ENCODE measurements around the gene PRMT3.
"Not testable (repeated sequence)": the region's sequence is repeated elsewhere in the genome, so short reads cannot be mapped to it uniquely, and the experiment has no call there.

Gene PRMT3

GRCh38 chr11:20530942-20531703 lies 143.6 kb downstream of the PRMT3 start:
- no peaks in the 10 kb centered on the region for H3K36me3 ChIP-seq (ENCODE audit: control insufficient read depth, insufficient read depth, low read length, severe bottlenecking)
- no peak overlapping the region for H3K9ac ChIP-seq (ENCODE audit: low read length)
- H3K4me3 ChIP-seq (ENCODE audit: low read length) = no peak overlapping the region
- H3K27me3 ChIP-seq (replicated peaks; ENCODE audit: control insufficient read depth, insufficient read depth, low read length) = peaks cover 9% of the 10 kb centered on the region
- DNase-seq (ENCODE audit: low read depth) = peak; percentile 7
- H3K4me1 ChIP-seq (ENCODE audit: control insufficient read depth, insufficient read depth, low read length) = no peaks in the 10 kb centered on the region
- H3K9me3 ChIP-seq (ENCODE audit: control insufficient read depth, low read length) = no peaks in the 10 kb centered on the region

GRCh38 chr11:20535271-20535881 lies 147.9 kb downstream of the PRMT3 start:
- Histone ChIP-seq H3K9me3 (ENCODE audit: control insufficient read depth, low read length) (peaks cover 8% of the 10 kb centered on the region), H3K9ac (ENCODE audit: low read length) (no peak overlapping the region), H3K4me3 (ENCODE audit: low read length) (no peak overlapping the region), H3K27me3 (replicated peaks; ENCODE audit: control insufficient read depth, insufficient read depth, low read length) (peaks cover 9% of the 10 kb centered on the region), H3K36me3 (ENCODE audit: control insufficient read depth, insufficient read depth, low read length, severe bottlenecking) (no peaks in the 10 kb centered on the region), H3K4me1 (ENCODE audit: control insufficient read depth, insufficient read depth, low read length) (no peaks in the 10 kb centered on the region)
- no peak for DNase-seq (ENCODE audit: low read depth)

- no peaks in the 10 kb centered on the region for H3K4me1 ChIP-seq (ENCODE audit: control insufficient read depth, insufficient read depth, low read length)
- no peak overlapping the region for H3K9ac ChIP-seq (ENCODE audit: low read length)
- no peak overlapping the region for H3K4me3 ChIP-seq (ENCODE audit: low read length)
- no peaks in the 10 kb centered on the region for H3K36me3 ChIP-seq (ENCODE audit: control insufficient read depth, insufficient read depth, low read length, severe bottlenecking)
- DNase-seq (ENCODE audit: low read depth) = no peak
- H3K9me3 ChIP-seq (ENCODE audit: control insufficient read depth, low read length) = peaks cover 8% of the 10 kb centered on the region
- H3K27me3 ChIP-seq (replicated peaks; ENCODE audit: control insufficient read depth, insufficient read depth, low read length) = peaks cover 9% of the 10 kb centered on the region
These were observed 148.8 kb downstream of the PRMT3 start for GRCh38 chr11:20536365-20536764.

GRCh38 chr11:20536784-20537183 lies 149.3 kb downstream of the PRMT3 start:
- H3K36me3 ChIP-seq (ENCODE audit: control insufficient read depth, insufficient read depth, low read length, severe bottlenecking) = no peaks in the 10 kb centered on the region
- H3K4me3 ChIP-seq (ENCODE audit: low read length) = no peak overlapping the region
- H3K9me3 ChIP-seq (ENCODE audit: control insufficient read depth, low read length) = peaks cover 8% of the 10 kb centered on the region
- no peaks in the 10 kb centered on the region for H3K4me1 ChIP-seq (ENCODE audit: control insufficient read depth, insufficient read depth, low read length)
- H3K9ac ChIP-seq (ENCODE audit: low read length) = no peak overlapping the region
- H3K27me3 ChIP-seq (replicated peaks; ENCODE audit: control insufficient read depth, insufficient read depth, low read length) = peaks cover 9% of the 10 kb centered on the region
- no peak for DNase-seq (ENCODE audit: low read depth)

- Histone ChIP-seq H3K27me3 (replicated peaks; ENCODE audit: control insufficient read depth, insufficient read depth, low read length) (no peaks in the 10 kb centered on the region), H3K36me3 (ENCODE audit: control insufficient read depth, insufficient read depth, low read length, severe bottlenecking) (no peaks in the 10 kb centered on the region), H3K9me3 (ENCODE audit: control insufficient read depth, low read length) (peaks cover 8% of the 10 kb centered on the region), H3K4me1 (ENCODE audit: control insufficient read depth, insufficient read depth, low read length) (no peaks in the 10 kb centered on the region), H3K4me3 (ENCODE audit: low read length) (no peak overlapping the region), H3K9ac (ENCODE audit: low read length) (no peak overlapping the region)
- no peak for DNase-seq (ENCODE audit: low read depth)
These were observed 154.0 kb downstream of the PRMT3 start for GRCh38 chr11:20541503-20541902.

GRCh38 chr11:20544603-20545237 lies 157.2 kb downstream of the PRMT3 start:
- Histone ChIP-seq H3K9ac (ENCODE audit: low read length) (no peak overlapping the region), H3K27me3 (replicated peaks; ENCODE audit: control insufficient read depth, insufficient read depth, low read length) (no peaks in the 10 kb centered on the region), H3K4me1 (ENCODE audit: control insufficient read depth, insufficient read depth, low read length) (no peaks in the 10 kb centered on the region), H3K4me3 (ENCODE audit: low read length) (no peak overlapping the region), H3K36me3 (ENCODE audit: control insufficient read depth, insufficient read depth, low read length, severe bottlenecking) (no peaks in the 10 kb centered on the region), H3K9me3 (ENCODE audit: control insufficient read depth, low read length) (peaks cover 2% of the 10 kb centered on the region)
- DNase-seq (ENCODE audit: low read depth) = no peak

- Histone ChIP-seq H3K4me3 (ENCODE audit: low read length) (no peak overlapping the region), H3K4me1 (ENCODE audit: control insufficient read depth, insufficient read depth, low read length) (no peaks in the 10 kb centered on the region), H3K9me3 (ENCODE audit: control insufficient read depth, low read length) (no peaks in the 10 kb centered on the region), H3K36me3 (ENCODE audit: control insufficient read depth, insufficient read depth, low read length, severe bottlenecking) (no peaks in the 10 kb centered on the region), H3K27me3 (replicated peaks; ENCODE audit: control insufficient read depth, insufficient read depth, low read length) (no peaks in the 10 kb centered on the region), H3K9ac (ENCODE audit: low read length) (no peak overlapping the region)
- DNase-seq (ENCODE audit: low read depth) = no peak
These were observed 159.9 kb downstream of the PRMT3 start for GRCh38 chr11:20547411-20547810.

GRCh38 chr11:20551096-20551495 lies 163.6 kb downstream of the PRMT3 start:
- DNase-seq (ENCODE audit: low read depth) = no peak
- Histone ChIP-seq H3K9ac (ENCODE audit: low read length) (no peak overlapping the region), H3K36me3 (ENCODE audit: control insufficient read depth, insufficient read depth, low read length, severe bottlenecking) (no peaks in the 10 kb centered on the region), H3K4me1 (ENCODE audit: control insufficient read depth, insufficient read depth, low read length) (no peaks in the 10 kb centered on the region), H3K4me3 (ENCODE audit: low read length) (no peak overlapping the region), H3K9me3 (ENCODE audit: control insufficient read depth, low read length) (peaks cover 5% of the 10 kb centered on the region), H3K27me3 (replicated peaks; ENCODE audit: control insufficient read depth, insufficient read depth, low read length) (no peaks in the 10 kb centered on the region)

- H3K27me3 ChIP-seq (replicated peaks; ENCODE audit: control insufficient read depth, insufficient read depth, low read length) = no peaks in the 10 kb centered on the region
- no peak overlapping the region for H3K4me3 ChIP-seq (ENCODE audit: low read length)
- no peak overlapping the region for H3K9ac ChIP-seq (ENCODE audit: low read length)
- no peak for DNase-seq (ENCODE audit: low read depth)
- H3K9me3 ChIP-seq (ENCODE audit: control insufficient read depth, low read length) = peaks cover 11% of the 10 kb centered on the region
- no peaks in the 10 kb centered on the region for H3K4me1 ChIP-seq (ENCODE audit: control insufficient read depth, insufficient read depth, low read length)
- H3K36me3 ChIP-seq (ENCODE audit: control insufficient read depth, insufficient read depth, low read length, severe bottlenecking) = no peaks in the 10 kb centered on the region
These were observed 168.3 kb downstream of the PRMT3 start for GRCh38 chr11:20555783-20556182.

GRCh38 chr11:20556396-20556795 lies 168.9 kb downstream of the PRMT3 start:
- H3K27me3 ChIP-seq (replicated peaks; ENCODE audit: control insufficient read depth, insufficient read depth, low read length); DNase-seq (ENCODE audit: low read depth); H3K4me1 ChIP-seq (ENCODE audit: control insufficient read depth, insufficient read depth, low read length); H3K9ac ChIP-seq (ENCODE audit: low read length); H3K36me3 ChIP-seq (ENCODE audit: control insufficient read depth, insufficient read depth, low read length, severe bottlenecking); H3K4me3 ChIP-seq (ENCODE audit: low read length): not testable (repeated sequence)
- H3K9me3 ChIP-seq (ENCODE audit: control insufficient read depth, low read length) = peaks cover 11% of the 10 kb centered on the region

GRCh38 chr11:20558741-20559140 lies 171.2 kb downstream of the PRMT3 start:
- H3K4me3 ChIP-seq (ENCODE audit: low read length) = no peak overlapping the region
- H3K9ac ChIP-seq (ENCODE audit: low read length) = no peak overlapping the region
- no peak for DNase-seq (ENCODE audit: low read depth)
- no peaks in the 10 kb centered on the region for H3K36me3 ChIP-seq (ENCODE audit: control insufficient read depth, insufficient read depth, low read length, severe bottlenecking)
- H3K4me1 ChIP-seq (ENCODE audit: control insufficient read depth, insufficient read depth, low read length) = no peaks in the 10 kb centered on the region
- peaks cover 11% of the 10 kb centered on the region for H3K9me3 ChIP-seq (ENCODE audit: control insufficient read depth, low read length)
- H3K27me3 ChIP-seq (replicated peaks; ENCODE audit: control insufficient read depth, insufficient read depth, low read length) = no peaks in the 10 kb centered on the region

Measured in adipocyte (in vitro differentiated cells).